K562 (cell line): ENCODE data around the gene ARID5B. TPM values are rescaled to one million over a fixed set of nuclear protein-coding genes. Genes with fewer than 3 reads are reported as not detected.

Source experiments
- ATAC-seq: fragments of 200-7000 bp; cut with Tn5 transposase; 3 replicates; pipeline ENCODE4 v1.9.1; 2020; ENCODE audit warnings: moderate library complexity
- BruUV-seq: library from RNA; stranded (reverse); fragments of 400-500 nt; replicated peaks from 2 replicates; lab custom pipeline; 2021; lab: Mats Ljungman, UMichigan
- CTCF ChIA-PET: fragments of 300-600 bp; formaldehyde crosslinking; extraction: SDS; loops from one replicate; lab custom pipeline; 2021; ENCODE audit warnings: low intra/inter-chr PET ratio; lab: Yijun Ruan, JAX
- POLR2A ChIA-PET: fragments of 300-600, 350-650 bp; sonication (Branson Sonifier 250); formaldehyde crosslinking; extraction: SDS; loops from one replicate; lab custom pipeline; 2021; ENCODE audit warnings: antibody characterized with exemption, inconsistent platforms; lab: Yijun Ruan, JAX
- DNase-seq, 4 experiments: peaks; one replicate each; pipeline versions ENCODE4 v3.0.0 to v3.0.0-alpha.2; 2011 to 2018; ENCODE audit warnings: low spot score in 3 of 4, mixed read lengths in 3 of 4; ENCODE audit errors: extremely low read depth in 1 of 4
- FAIRE-seq: peaks from 2 replicates; lab custom pipeline; 2011; peaks lifted over from hg19 to GRCh38; lab: Jason Lieb, UNC
- H2AFZ ChIP-seq: 2 replicates; pipeline ENCODE4 v1.6.0; 2011; ENCODE audit warnings: low read depth, low read length, control low read depth, inconsistent platforms
- H3K27ac ChIP-seq: fragments of 200-600 bp; 3 replicates; pipeline ENCODE4 v1.8.0; 2011; ENCODE audit warnings: low read depth, mild to moderate bottlenecking, control low read depth, inconsistent platforms, low read length, moderate library complexity, mixed read lengths; ENCODE audit errors: extremely low read depth
- H3K27me3 ChIP-seq, 2 experiments: fragments of 300-600 bp in 1 of 2; 2 replicates in 1 of 2; 3 replicates in 1 of 2; pipeline versions ENCODE4 v1.6.0 to v1.8.0; 2011; ENCODE audit warnings: inconsistent platforms in 2 of 2, low read length in 2 of 2, mild to moderate bottlenecking in 1 of 2, mixed read lengths in 1 of 2, moderate library complexity in 1 of 2; ENCODE audit not compliant: control insufficient read depth in 2 of 2, insufficient read depth in 2 of 2
- H3K36me3 ChIP-seq: fragments of 300-600 bp; 3 replicates; pipeline ENCODE4 v1.8.0; 2011; ENCODE audit warnings: mild to moderate bottlenecking, low read length, inconsistent platforms; ENCODE audit not compliant: control insufficient read depth, insufficient read depth
- H3K4me1 ChIP-seq, 2 experiments: fragments of 200-600 bp in 1 of 2; replicated peaks in 1 of 2; 2 replicates in 1 of 2; 3 replicates in 1 of 2; pipeline versions ENCODE4 v1.5.1 to v1.8.0; 2011; ENCODE audit warnings: inconsistent platforms in 2 of 2, low read length in 2 of 2, mild to moderate bottlenecking in 1 of 2, mixed read lengths in 1 of 2, moderate library complexity in 1 of 2; ENCODE audit not compliant: control insufficient read depth in 2 of 2, insufficient read depth in 2 of 2
- H3K4me2 ChIP-seq: 2 replicates; pipeline ENCODE4 v1.6.1; 2011; ENCODE audit warnings: low read length, control low read depth, inconsistent platforms, mixed read lengths; ENCODE audit not compliant: insufficient read depth
- H3K4me3 ChIP-seq: fragments of 200-600 bp; sonication (generic), shearing (Covaris generic); 2 replicates; pipeline ENCODE4 v1.5.1; 2016; ENCODE audit warnings: control low read depth, inconsistent platforms
- H3K79me2 ChIP-seq: fragments of 200-600 bp; 3 replicates; pipeline ENCODE4 v1.8.0; 2011; ENCODE audit warnings: low read length, inconsistent platforms; ENCODE audit not compliant: control insufficient read depth, insufficient read depth
- H3K9ac ChIP-seq, 2 experiments: 2 replicates each; pipeline versions ENCODE4 v1.6.0 to v1.6.1; 2011; ENCODE audit warnings: low read depth in 2 of 2, low read length in 2 of 2, control low read depth in 1 of 2, inconsistent platforms in 1 of 2, mild to moderate bottlenecking in 1 of 2, mixed read lengths in 1 of 2; ENCODE audit not compliant: insufficient read depth in 1 of 2
- H3K9me1 ChIP-seq: one replicate; pipeline ENCODE4 v1.6.0; 2011; ENCODE audit warnings: inconsistent platforms, mild to moderate bottlenecking, low read length, moderate library complexity; ENCODE audit not compliant: control insufficient read depth, insufficient read depth
- H3K9me3 ChIP-seq: replicated peaks from 2 replicates; pipeline ENCODE4 v1.5.1; 2011; ENCODE audit warnings: low read depth, low read length, inconsistent platforms; ENCODE audit not compliant: control insufficient read depth, insufficient read depth
- H4K20me1 ChIP-seq: replicated peaks from 2 replicates; pipeline ENCODE4 v1.6.1; 2011; ENCODE audit warnings: low read length, inconsistent platforms, mixed read lengths; ENCODE audit not compliant: control insufficient read depth, insufficient read depth
- ARHGAP35 ChIP-seq: fragments of 450-650 bp; IDR thresholded peaks from 2 replicates; pipeline ENCODE4 v1.6.1; 2018; ENCODE audit not compliant: partially characterized antibody
- CBX2 ChIP-seq: fragments of 200-600 bp; sonication (generic); IDR thresholded peaks from one replicate; pipeline ENCODE4 v1.6.1; 2012; ENCODE audit warnings: mild to moderate bottlenecking, low read length, inconsistent platforms; ENCODE audit not compliant: insufficient read depth, poor library complexity, severe bottlenecking
- CBX8 ChIP-seq: fragments of 200-600 bp; sonication (generic); IDR thresholded peaks from 2 replicates; pipeline ENCODE4 v1.6.1; 2012; ENCODE audit warnings: borderline replicate concordance, mixed run types, low read depth, mild to moderate bottlenecking, moderate library complexity, mixed read lengths, low read length, control low read depth, inconsistent platforms; ENCODE audit not compliant: poor library complexity, severe bottlenecking; ENCODE audit errors: extremely low read depth
- EP300 ChIP-seq: IDR thresholded peaks from 2 replicates; pipeline ENCODE4 v1.6.1; 2012; ENCODE audit warnings: low read length, improper control_type of control experiment
- GATA2 ChIP-seq: sonication (generic); formaldehyde crosslinking; IDR thresholded peaks from 2 replicates; pipeline ENCODE4 v1.4.0; 2020; ENCODE audit warnings: mild to moderate bottlenecking, missing genetic modification reagents
- NEUROD1 ChIP-seq: fragments of 150-350 bp; IDR thresholded peaks from 2 replicates; pipeline ENCODE4 v1.6.1; 2014; ENCODE audit warnings: borderline replicate concordance, low read length, low read depth; ENCODE audit not compliant: partially characterized antibody
- NFE2 ChIP-seq: IDR thresholded peaks from 2 replicates; pipeline ENCODE4 v1.6.1; 2014; ENCODE audit warnings: antibody characterized with exemption, low read depth
- SMAD2 ChIP-seq: fragments of 150-350 bp; IDR thresholded peaks from 2 replicates; pipeline ENCODE4 v1.6.1; 2014; ENCODE audit warnings: low read depth, mild to moderate bottlenecking, low read length
- SPI1 ChIP-seq: IDR thresholded peaks from 2 replicates; pipeline ENCODE4 v1.6.1; 2011; ENCODE audit warnings: low read depth, low read length, control low read depth, borderline replicate concordance
- ZBTB8A ChIP-seq: fragments of 450-650 bp; IDR thresholded peaks from 2 replicates; pipeline ENCODE4 v1.6.1; 2018; ENCODE audit warnings: mild to moderate bottlenecking, moderate library complexity; ENCODE audit not compliant: partially characterized antibody
- ZKSCAN1 ChIP-seq: fragments of 150-350 bp; IDR thresholded peaks from 2 replicates; pipeline ENCODE4 v1.6.1; 2016; ENCODE audit warnings: low read depth, low read length
- WGBS: fragments of 100-300 bp; shearing (Covaris generic); methylation state at CpG from one replicate; pipeline ENCODE4 v1.1.6; 2016; ENCODE audit warnings: low coverage, mixed read lengths; ENCODE audit not compliant: insufficient coverage; ENCODE audit errors: missing lambda C conversion rate; 5-methylcytosine and 5-hydroxymethylcytosine counted together
- in situ Hi-C: fragments of 300-500 bp; cut with MboI; formaldehyde crosslinking; loops from 4 replicates; pipeline ENCODE4 v1.15.0; 2018; ENCODE audit warnings: inconsistent platforms, mixed read lengths
- intact Hi-C: fragments of 100-400 bp; cut with micrococcal nuclease; formaldehyde crosslinking; loops from 2 replicates; pipeline ENCODE4 v1.14.2; 2022
- polyA plus RNA-seq, 8 experiments: library from polyadenylated mRNA; depleted of rRNA in 4 of 8; stranded (reverse) in 5 of 8; unstranded in 3 of 8; fragments of >200 nt; fragmentation: Nextera tagmentation in 2 of 8; fragmentation: Illumina TruSeq in 1 of 8; extraction: Ambion mirVana in 2 of 8; extraction: Trizol in 1 of 8; gene quantifications; 2 replicates each; pipeline versions ENCODE4 v1.2.1 to v1.2.3, GENCODE V29; 2011 to 2014; ENCODE audit warnings: inconsistent platforms in 1 of 8, missing spikeins in 1 of 8
- total RNA-seq, 7 experiments: library from RNA; depleted of rRNA in 6 of 7; stranded (reverse); fragments of >200 nt in 6 of 7; fragmentation: Illumina TruSeq in 2 of 7; extraction: Trizol in 2 of 7; gene quantifications; 2 replicates each; pipeline versions ENCODE4 v1.2.1 to v1.2.3, GENCODE V29; 2011 to 2021; ENCODE audit warnings: low replicate concordance in 1 of 7
- TF ChIP-seq, protein P1 (sequence below): fragments of 450-650 bp; formaldehyde crosslinking; conservative IDR thresholded peaks from 2 replicates; pipeline ENCODE4 v1.4.0; 2022; ENCODE audit warnings: mild to moderate bottlenecking, missing genetic modification characterization

The ARID5B gene
- total and polyA plus RNA-seq, 9 of the 15 experiments (the other 6 are each of a cell fraction or from before 2014, with no cell fraction given): 0.48 to 1.6 (median 0.80) TPM

DNA sequence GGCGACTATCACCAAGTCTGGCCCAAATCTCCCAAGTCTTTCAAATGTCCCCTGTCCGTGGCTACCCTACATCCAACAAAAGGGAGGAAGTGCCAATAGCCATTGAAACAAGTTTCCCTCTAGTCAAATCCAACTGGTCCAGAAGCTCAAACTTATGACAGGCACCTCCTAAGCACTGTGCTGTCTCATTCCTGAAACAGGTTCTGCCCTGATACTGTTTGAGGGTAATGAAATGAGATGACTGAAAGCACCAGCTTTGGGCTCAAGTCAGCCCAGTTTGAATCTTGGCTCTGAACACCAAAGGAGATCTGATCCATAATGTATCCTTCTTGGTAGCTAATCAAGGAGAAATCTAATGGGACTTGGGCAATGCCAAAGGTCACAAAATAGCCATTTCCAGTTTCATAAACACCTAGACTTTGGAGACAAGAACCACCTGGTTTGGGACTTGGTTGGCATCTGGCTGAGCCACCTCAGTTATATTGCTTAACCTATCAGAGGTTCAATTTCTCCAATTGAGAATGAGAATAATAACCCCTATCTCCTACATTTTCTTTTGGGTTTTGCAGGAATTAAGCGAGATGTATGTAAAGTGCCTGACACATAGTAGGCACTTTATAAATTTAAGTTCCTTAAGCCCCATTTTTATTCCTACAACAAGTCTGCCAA, 34.7 kb upstream of the ARID5B start:
- no peak overlapping the region for H3K9ac ChIP-seq
- WGBS: 29% methylated on average over 3 of the region's 3 CpGs
- BruUV-seq: no TSS peak
- ChIA-PET CTCF (no interaction called here), POLR2A (interaction anchor here (0.5 to 0.7 kb wide), 2 partner anchors 10 to 22 kb away, joined by 3 read pairs; no protein-coding TSS in a partner anchor)
- H4K20me1 ChIP-seq: no peaks in the 10 kb centered on the region
- FAIRE-seq (no peak), DNase-seq (no peak), ATAC-seq (no peak)
- H3K9me3 ChIP-seq: no peaks in the 10 kb centered on the region
- no peaks in the 10 kb centered on the region for H3K9me1 ChIP-seq
- intact Hi-C loops: no loop called here
- in situ Hi-C loops: no loop called here
- H2AFZ ChIP-seq: no peak overlapping the region
- H3K4me1 ChIP-seq: no peaks in the 10 kb centered on the region
- H3K4me3 ChIP-seq: no peak overlapping the region
- no peaks in the 10 kb centered on the region for H3K27me3 ChIP-seq
- no peaks in the 10 kb centered on the region for H3K79me2 ChIP-seq
- no peak for TF ChIP-seq GATA2 (CRISPR knock-in tag)
- no peak for TF ChIP-seq NEUROD1
- TF ChIP-seq EP300: no peak
- TF ChIP-seq CBX8: no peak
- TF ChIP-seq NFE2: no peak
- TF ChIP-seq ZBTB8A: no peak
- no peak for TF ChIP-seq CBX2
- peak; percentile 82; the same call in 1 of the 2 replicates for TF ChIP-seq ZKSCAN1
- TF ChIP-seq, protein P1, sequence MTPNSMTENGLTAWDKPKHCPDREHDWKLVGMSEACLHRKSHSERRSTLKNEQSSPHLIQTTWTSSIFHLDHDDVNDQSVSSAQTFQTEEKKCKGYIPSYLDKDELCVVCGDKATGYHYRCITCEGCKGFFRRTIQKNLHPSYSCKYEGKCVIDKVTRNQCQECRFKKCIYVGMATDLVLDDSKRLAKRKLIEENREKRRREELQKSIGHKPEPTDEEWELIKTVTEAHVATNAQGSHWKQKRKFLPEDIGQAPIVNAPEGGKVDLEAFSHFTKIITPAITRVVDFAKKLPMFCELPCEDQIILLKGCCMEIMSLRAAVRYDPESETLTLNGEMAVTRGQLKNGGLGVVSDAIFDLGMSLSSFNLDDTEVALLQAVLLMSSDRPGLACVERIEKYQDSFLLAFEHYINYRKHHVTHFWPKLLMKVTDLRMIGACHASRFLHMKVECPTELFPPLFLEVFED (CRISPR knock-in tag): no peak
- no peak for TF ChIP-seq ARHGAP35
- no peak for TF ChIP-seq SMAD2
- TF ChIP-seq SPI1: peak; percentile 44; the same call in 1 of the 2 replicates
- no peak overlapping the region for H3K27ac ChIP-seq
- H3K36me3 ChIP-seq: no peaks in the 10 kb centered on the region
- H3K4me2 ChIP-seq: no peak overlapping the region
